COLO668 (cell line): ENCODE data around the gene HINFP.

Experiments used
- DNase-seq: peaks from one replicate; lab custom pipeline; 2025; ENCODE audit not compliant: unreplicated experiment; lab: John Stamatoyannopoulos, UW

HINFP gene

GRCh38 chr11:119121008-119121810 is at the start of gene HINFP:
HINFP (plus strand) TSS chr11:119121580; CDS start chr11:119126945, 5,365 bp downstream.
- peak; percentile 99 for DNase-seq

- no peak for DNase-seq
Measured at GRCh38 chr11:119077839-119078238, 43.5 kb upstream of the HINFP start.

- DNase-seq = no peak
Measured at GRCh38 chr11:119078675-119079420, 42.5 kb upstream of the HINFP start.

DNA sequence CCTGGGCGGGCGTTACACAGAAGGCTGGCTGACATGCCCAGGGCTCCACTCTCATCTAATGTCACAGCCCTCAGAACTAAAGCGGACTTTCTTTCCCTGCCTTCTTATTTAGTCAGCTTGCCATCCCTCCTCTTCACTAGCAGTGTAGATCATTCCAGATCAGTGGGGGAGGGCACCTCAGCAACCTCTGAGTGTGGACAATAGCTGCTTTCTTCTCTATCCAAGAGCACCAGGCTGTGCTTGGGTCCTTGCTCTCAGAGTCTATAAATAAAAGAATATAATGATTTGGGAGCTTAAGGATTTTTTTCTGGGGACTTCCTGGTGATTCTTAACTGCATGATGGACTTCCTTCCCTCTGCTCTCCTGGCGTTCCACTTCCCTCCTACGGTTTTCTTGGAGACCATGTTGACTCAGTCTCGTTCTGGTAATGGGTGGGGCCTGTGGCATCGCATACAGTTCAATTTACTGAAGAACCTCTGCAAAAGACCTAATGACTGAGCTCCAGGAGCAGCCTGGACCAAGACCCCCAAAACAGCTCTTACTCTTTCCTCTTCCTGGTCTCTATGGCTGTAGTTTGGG is 39.6 kb upstream of the HINFP start:
- no peak for DNase-seq

DNA sequence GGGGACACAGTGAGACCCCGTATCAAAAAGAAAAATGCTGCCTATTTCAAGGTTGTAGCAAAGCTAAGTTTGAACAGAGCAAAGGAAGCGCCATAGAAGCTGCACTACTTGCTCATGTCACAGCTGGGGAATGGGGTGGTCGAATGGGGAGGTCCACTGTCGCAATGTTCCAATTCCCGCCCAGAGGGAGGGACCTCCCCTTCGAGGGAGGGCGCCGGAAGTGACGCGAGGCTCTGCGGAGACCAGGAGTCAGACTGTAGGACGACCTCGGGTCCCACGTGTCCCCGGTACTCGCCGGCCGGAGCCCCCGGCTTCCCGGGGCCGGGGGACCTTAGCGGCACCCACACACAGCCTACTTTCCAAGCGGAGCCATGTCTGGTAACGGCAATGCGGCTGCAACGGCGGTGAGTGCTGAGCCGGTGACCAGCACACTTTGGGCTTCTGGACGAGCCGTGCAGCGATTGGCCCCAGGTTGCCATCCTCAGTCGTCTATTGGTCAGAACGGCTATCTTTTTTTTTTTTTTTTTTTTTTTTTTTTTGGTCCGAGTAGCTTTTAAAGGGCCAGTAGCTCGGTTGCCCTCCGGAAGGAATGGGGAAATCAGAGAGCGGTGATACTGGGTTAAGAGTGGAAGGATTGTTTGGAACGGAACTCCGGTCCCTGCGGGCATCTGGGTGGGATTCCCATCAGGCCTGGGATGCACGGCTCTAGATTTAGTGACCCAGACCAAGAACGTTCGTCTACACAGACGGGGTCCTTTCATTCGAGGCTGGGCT is 36.5 kb upstream of the HINFP start, which contains the start of gene HMBS:
Gene HMBS (plus strand): TSS at position 219 of the 774 bp plus-strand sequence. CDS start 153 bp downstream, at position 372.
- DNase-seq = peak; percentile 88

- peak; percentile 36 for DNase-seq
Measured at GRCh38 chr11:119085437-119085847, 35.9 kb upstream of the HINFP start.

- DNase-seq = no peak
Measured at GRCh38 chr11:119087123-119087522, 34.3 kb upstream of the HINFP start.

- DNase-seq = peak; percentile 70
Measured at GRCh38 chr11:119087747-119088241, 33.6 kb upstream of the HINFP start.

DNA sequence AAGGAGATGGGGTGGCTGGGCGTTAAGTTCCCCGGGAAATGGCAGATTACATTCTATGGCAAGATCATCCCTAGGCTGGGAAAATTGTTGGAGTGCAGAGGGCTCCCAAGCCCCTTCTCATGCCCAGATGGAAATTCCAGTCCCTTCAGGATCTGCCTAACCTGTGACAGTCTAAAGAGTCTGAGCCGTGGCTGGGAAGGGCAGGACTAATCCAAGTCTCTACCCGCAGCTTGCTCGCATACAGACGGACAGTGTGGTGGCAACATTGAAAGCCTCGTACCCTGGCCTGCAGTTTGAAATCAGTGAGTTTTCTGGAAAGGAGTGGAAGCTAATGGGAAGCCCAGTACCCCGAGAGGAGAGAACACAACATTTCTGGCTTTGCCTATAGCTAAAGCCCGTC is 33.0 kb upstream of the HINFP start:
- no peak for DNase-seq

DNA sequence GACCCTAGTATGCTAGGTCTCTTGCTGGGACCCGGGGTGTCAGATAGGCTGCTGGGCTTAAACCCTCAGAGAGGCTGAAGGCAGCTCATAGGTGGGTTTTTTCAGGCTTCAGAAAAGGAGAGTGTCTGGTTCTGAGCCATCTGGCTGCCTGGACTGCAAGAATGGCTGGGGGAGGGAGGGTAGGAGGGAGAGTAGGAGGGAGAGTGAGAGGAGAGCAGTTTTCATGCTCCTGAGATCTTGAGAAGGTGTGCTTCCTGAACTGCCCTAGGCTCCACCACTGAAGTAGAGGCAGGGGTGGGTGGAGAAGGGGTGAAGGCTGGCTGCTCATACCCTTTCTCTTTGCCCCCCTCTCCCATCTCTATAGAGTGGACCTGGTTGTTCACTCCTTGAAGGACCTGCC is 32.1 kb upstream of the HINFP start:
- no peak for DNase-seq

DNA sequence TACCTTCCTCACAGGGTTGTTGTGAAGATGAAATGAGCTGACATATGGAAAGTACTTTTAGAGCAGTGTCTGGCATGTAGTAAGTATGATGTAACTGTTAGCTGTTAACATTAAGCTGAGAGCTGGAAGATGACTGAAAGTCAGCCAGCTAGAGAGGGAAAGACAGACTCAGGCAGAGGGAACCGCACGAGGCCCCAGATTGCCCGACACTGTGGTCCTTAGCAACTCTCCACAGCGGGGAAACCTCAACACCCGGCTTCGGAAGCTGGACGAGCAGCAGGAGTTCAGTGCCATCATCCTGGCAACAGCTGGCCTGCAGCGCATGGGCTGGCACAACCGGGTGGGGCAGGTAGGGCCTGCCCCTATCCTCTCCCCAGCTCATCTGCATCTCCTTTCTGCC is 30.2 kb upstream of the HINFP start:
- DNase-seq = peak; percentile 7

GRCh38 chr11:119091966-119092879 is 29.2 kb upstream of the HINFP start:
- no peak for DNase-seq

DNA sequence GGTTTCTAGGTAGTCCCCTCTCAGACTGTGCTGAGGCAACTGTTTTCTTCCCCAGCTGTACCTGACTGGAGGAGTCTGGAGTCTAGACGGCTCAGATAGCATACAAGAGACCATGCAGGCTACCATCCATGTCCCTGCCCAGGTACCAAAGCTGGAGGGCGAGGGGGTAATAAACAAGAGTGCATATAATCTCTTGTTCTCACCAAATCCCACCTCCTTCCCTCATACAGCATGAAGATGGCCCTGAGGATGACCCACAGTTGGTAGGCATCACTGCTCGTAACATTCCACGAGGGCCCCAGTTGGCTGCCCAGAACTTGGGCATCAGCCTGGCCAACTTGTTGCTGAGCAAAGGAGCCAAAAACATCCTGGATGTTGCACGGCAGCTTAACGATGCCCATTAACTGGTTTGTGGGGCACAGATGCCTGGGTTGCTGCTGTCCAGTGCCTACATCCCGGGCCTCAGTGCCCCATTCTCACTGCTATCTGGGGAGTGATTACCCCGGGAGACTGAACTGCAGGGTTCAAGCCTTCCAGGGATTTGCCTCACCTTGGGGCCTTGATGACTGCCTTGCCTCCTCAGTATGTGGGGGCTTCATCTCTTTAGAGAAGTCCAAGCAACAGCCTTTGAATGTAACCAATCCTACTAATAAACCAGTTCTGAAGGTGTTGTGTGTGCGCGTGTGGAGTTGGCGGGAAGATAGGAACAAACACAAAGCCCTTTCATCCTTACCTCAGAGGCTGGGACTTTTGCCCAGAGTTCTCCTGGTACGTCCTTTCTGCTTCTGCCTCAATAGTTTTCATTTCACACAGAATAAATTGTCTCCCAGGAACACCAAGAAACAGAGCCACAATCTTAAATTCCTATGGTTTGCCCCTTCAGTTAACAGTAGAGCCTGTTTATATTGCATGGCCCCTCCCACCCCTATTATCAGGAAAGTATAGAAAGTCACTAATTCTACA is 28.2 kb upstream of the HINFP start:
- peak; percentile 21 for DNase-seq

- DNase-seq = peak; percentile 63
Measured at GRCh38 chr11:119093942-119094815, 27.2 kb upstream of the HINFP start.

DNA sequence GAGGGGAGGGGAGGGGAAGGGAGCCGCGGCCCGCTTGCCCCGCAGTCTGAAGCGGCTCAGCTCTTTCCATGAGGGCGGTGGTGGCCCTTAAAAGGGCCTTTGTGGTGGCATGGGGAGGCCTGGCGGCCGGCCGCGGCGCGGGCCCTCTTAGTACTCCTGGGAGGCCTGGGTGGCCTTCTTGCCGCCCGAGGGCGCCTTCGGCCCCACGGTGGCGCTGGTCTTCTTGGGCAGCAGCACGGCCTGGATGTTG is 26.6 kb upstream of the HINFP start:
- DNase-seq = peak; percentile 79

GRCh38 chr11:119095066-119095880 is 26.1 kb upstream of the HINFP start:
- DNase-seq = peak; percentile 97

DNA sequence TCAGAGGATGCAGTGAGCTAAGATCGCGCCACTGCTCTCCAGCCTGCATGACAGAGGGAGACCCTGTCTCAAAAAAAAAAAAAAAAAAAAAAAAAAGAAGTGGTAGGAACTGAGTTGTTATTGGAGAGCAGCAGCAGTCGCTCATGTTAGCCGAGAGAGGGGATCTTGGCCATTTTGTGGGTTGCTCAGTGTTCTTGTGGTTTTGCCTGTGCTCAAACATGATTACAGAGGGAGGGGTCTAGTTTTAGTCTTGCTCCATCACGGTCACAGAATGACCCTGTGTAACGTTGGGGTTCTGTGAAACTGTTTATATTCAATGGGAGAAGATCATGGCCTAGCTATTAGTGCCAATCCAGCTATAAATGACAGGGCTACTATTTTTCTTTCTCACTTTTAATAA is 21.7 kb upstream of the HINFP start:
- no peak for DNase-seq
